Hematopoietic multipotent progenitor cell treated with erythropoietin and hydrocortisone succinate and interleukin-3 and kit ligand, for 8 days (in vitro differentiated cells): ENCODE results near the gene NCSTN.
A peak's percentile ranks its signal among the peaks of the same experiment; 100 is the strongest.

Experiments used
- DNase-seq: peaks from one replicate; pipeline ENCODE4 v3.0.0-alpha.2; 2015

Gene NCSTN

GRCh38 chr1:160352555-160352954, 9.4 kb downstream of the NCSTN start:
- DNase-seq = no peak

DNA sequence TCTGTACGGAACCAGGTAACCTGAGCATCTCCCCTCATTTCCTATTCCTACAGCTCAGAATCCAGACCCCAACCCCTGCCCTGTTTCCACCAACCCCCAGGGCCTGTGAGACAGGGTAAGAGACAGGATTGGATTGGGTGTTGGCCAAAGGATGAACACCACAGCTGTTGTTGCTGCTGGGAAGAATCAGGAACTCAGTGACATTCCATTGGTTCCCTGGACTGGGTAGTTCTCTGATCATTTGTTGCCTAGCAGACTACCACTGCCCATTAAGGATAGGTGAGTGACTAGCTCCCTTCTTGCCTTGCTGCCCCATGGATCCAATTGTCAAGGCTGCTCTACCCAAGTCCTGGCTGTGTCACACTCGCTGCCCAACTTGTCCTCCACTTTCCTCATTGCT, 10.0 kb downstream of the NCSTN start:
- DNase-seq = no peak

- DNase-seq = peak; percentile 44
Measured at GRCh38 chr1:160354388-160354985, 11.3 kb downstream of the NCSTN start.

GRCh38 chr1:160357286-160358002, 14.3 kb downstream of the NCSTN start:
- DNase-seq = no peak

DNA sequence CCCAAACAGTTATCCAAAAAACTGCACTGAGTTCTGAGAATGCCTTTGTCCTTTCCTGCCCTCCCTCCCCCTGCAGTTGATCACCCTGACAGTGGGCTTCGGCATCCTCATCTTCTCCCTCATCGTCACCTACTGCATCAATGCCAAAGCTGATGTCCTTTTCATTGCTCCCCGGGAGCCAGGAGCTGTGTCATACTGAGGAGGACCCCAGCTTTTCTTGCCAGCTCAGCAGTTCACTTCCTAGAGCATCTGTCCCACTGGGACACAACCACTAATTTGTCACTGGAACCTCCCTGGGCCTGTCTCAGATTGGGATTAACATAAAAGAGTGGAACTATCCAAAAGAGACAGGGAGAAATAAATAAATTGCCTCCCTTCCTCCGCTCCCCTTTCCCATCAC, 14.9 kb downstream of the NCSTN start:
- DNase-seq = no peak

GRCh38 chr1:160359559-160360226, 16.5 kb downstream of the NCSTN start:
- DNase-seq = no peak

- DNase-seq = no peak
Measured at GRCh38 chr1:160360227-160360695, 17.1 kb downstream of the NCSTN start.

DNA sequence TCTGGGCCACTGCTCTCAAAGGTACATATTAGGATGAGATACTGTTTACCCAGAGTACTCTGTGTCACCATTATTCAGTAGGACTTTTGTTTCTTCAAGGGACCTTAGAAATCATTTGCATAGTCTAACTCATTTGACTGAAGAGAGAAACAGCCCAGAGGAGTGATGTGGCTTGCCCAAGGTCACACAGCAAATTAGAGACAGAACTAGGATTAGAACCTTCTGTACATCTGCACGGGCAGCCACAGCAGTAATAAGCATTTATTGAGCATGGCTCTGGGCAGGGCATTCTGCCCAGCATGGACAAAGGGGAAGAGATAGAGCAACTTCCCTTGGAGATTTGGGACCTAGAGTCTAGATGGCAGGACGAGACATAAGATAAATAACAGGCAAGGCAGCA, 18.0 kb downstream of the NCSTN start:
- no peak for DNase-seq

GRCh38 chr1:160361814-160362167, 18.6 kb downstream of the NCSTN start:
- no peak for DNase-seq

- no peak for DNase-seq
Measured at GRCh38 chr1:160362168-160362957, 19.2 kb downstream of the NCSTN start.

GRCh38 chr1:160363010-160363409, 19.8 kb downstream of the NCSTN start:
- DNase-seq = no peak

DNA sequence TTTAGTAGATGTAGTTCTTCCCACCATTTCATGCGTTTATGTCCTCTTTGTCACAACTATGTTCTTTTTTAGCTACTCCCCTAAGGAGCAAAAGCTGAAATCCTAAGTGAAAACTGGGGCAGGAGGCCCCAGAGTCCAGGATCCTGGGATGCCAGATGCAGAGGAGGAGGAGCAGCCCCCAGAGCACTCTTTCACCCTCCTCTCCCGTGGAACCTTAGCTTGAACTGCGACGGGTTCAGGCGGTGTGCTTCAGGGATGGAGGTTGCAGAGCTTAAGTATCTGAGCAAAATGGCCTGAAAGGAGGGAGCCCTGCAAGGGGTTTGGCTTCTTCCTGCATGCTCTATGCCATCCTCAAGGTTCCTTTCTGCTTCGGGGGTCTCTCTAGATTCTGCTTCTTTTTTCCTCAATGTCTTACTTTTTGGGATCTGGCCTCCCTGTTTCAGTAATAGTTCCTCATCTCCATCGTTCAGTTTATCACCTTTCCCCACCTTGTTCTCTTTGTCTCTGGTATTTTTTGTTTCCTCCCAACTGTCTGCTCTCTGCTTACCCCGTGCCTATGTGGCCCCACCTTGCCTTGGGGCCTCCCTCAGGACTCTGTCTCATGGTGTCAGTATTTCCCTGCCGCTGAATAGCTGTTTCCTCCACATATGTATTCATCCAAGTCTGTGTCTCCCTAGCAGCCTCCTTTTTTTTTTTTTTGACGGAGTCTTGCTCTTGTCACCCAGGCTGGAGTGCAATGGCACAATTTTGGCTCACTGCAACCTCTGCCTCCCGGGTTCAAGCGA, 21.0 kb downstream of the NCSTN start:
- DNase-seq = no peak

- DNase-seq = no peak
Measured at GRCh38 chr1:160365325-160365724, 22.1 kb downstream of the NCSTN start.

GRCh38 chr1:160366731-160367515, 23.7 kb downstream of the NCSTN start, which contains the start of gene NHLH1:
NHLH1 (plus strand) TSS chr1:160367071; CDS start chr1:160370732, 3,661 bp downstream.
- no peak for DNase-seq

DNA sequence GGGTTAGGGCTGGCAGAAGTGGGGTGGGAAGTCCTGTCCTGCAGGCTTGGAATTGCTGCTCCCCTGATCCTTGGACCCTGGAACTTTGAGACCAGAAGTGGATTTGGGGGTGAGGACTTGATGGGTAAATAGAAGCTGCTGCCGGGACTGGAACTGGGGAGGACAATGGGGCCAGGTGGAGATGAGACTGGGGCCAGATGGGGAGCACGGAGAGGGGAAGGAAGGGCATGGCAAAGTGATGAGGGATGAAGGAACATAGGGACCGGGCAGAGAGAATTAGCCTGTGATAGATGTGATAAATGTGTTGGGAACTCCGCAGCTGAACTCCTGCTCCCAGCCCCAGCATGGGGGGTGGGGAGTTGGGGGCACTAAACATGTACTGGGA, 24.3 kb downstream of the NCSTN start:
- DNase-seq = no peak

- DNase-seq = peak; percentile 60
Measured at GRCh38 chr1:160367934-160368923, 25.0 kb downstream of the NCSTN start.

- no peak for DNase-seq
Measured at GRCh38 chr1:160369087-160369486, 25.9 kb downstream of the NCSTN start.

DNA sequence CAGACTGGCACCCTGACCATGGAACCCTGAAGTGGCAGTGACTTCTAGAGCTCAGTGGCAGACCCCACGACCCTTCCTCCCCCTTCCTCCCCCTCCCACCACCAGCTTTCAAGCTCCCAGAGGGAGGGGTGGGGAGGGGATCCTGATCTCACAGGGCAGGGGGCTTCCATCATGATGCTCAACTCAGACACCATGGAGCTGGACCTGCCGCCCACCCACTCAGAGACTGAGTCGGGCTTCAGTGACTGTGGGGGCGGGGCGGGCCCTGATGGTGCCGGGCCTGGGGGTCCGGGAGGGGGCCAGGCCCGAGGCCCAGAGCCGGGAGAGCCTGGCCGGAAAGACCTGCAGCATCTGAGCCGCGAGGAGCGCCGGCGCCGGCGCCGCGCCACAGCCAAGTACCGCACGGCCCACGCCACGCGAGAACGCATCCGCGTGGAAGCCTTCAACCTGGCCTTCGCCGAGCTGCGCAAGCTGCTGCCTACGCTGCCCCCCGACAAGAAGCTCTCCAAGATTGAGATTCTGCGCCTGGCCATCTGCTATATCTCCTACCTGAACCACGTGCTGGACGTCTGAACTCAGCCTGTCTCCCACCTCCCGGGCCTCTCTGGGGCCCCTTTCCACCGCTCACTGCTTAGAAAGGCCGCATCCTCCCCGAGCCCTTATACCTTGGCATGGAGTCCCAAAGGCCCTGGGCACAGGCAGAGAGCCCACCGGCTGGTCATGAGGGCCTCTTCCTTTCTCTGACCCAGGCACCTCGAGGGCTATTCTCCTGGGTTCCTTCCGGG, 27.6 kb downstream of the NCSTN start:
- DNase-seq = no peak

GRCh38 chr1:160371346-160371631, 28.1 kb downstream of the NCSTN start:
- DNase-seq = no peak

GRCh38 chr1:160371756-160372155, 28.6 kb downstream of the NCSTN start:
- DNase-seq = no peak
